Naive B cell (primary cell): Measurements from ENCODE around the gene COL8A1. TPM values are rescaled to one million over a fixed set of nuclear protein-coding genes. Genes with fewer than 3 reads are reported as not detected.
"Not testable (repeated sequence)": the region's sequence is repeated elsewhere in the genome, so short reads cannot be mapped to it uniquely, and the experiment has no call there.

Experiments
- ATAC-seq, 2 donors: fragments of 150-1000 bp; cut with Tn5 transposase; 2 replicates each; pipeline ENCODE4 v1.10.0; 2021; ENCODE audit warnings: low read depth in 2 of 2, mild to moderate bottlenecking in 2 of 2, moderate library complexity in 2 of 2
- DNase-seq: peaks from one replicate; pipeline ENCODE4 v3.0.0; 2022
- H3K27ac Mint-ChIP-seq, 6 donors: one replicate each; pipeline ENCODE4 v1.8.0; 2020 to 2022; ENCODE audit warnings: mild to moderate bottlenecking in 6 of 6, mixed read lengths in 6 of 6, moderate library complexity in 5 of 6, inconsistent platforms in 2 of 6
- H3K27me3 Mint-ChIP-seq, 3 donors: one replicate each; pipeline ENCODE4 v1.8.0; 2021 to 2022; ENCODE audit warnings: mixed read lengths in 3 of 3, mild to moderate bottlenecking in 1 of 3
- H3K36me3 Mint-ChIP-seq, 2 donors: one replicate each; pipeline ENCODE4 v1.8.0; 2020 to 2022; ENCODE audit warnings: mixed read lengths in 2 of 2, inconsistent platforms in 1 of 2, mild to moderate bottlenecking in 1 of 2
- H3K4me1 Mint-ChIP-seq, 3 donors: one replicate each; pipeline ENCODE4 v1.8.0; 2020 to 2022; ENCODE audit warnings: mixed read lengths in 3 of 3, inconsistent platforms in 1 of 3, mild to moderate bottlenecking in 1 of 3, moderate library complexity in 1 of 3
- H3K4me3 Mint-ChIP-seq, 8 donors: one replicate each; pipeline ENCODE4 v1.8.0; 2020 to 2022; ENCODE audit warnings: mild to moderate bottlenecking in 8 of 8, mixed read lengths in 8 of 8, moderate library complexity in 8 of 8, inconsistent platforms in 2 of 8
- H3K9me3 Mint-ChIP-seq, 7 donors: one replicate each; pipeline ENCODE4 v1.8.0; 2020 to 2022; ENCODE audit warnings: mixed read lengths in 7 of 7, mild to moderate bottlenecking in 5 of 7, inconsistent platforms in 2 of 7, moderate library complexity in 1 of 7
- polyA plus RNA-seq, 6 donors: library from polyadenylated mRNA; unstranded; fragments of 300-500 nt; fragmentation: Illumina TruSeq; gene quantifications; one replicate each; pipeline ENCODE4 v1.2.3, GENCODE V29; 2021; ENCODE audit warnings: low read depth in 6 of 6

The COL8A1 gene
- polyA plus RNA-seq = not detected

- Mint-ChIP-seq H3K9me3 (peaks cover 0 to 6% (median 0%) of the 10 kb centered on the region in 7 donors), H3K36me3 (peaks cover 0 to 8% of the 10 kb centered on the region in 2 donors), H3K27me3 (peaks cover 54 to 70% (median 61%) of the 10 kb centered on the region in 3 donors), H3K4me3 (peak within 1 kb of the TSS in 4 of 8 donors; percentile 10 to 74 (median 36)), H3K27ac (peak within 1 kb of the TSS in 1 of 6 donors; percentile 3), H3K4me1 (peaks cover 11 to 14% (median 14%) of the 10 kb centered on the region in 3 donors)
- ATAC-seq (no peak), DNase-seq (no peak)
Measured at GRCh38 chr3:99638167-99638948, at the start of gene COL8A1. COL8A1 (plus strand) TSS chr3:99638594; CDS start chr3:99790683, 152,089 bp downstream.

GRCh38 chr3:99589168-99589567, 49.2 kb upstream of the COL8A1 start:
- DNase-seq, H3K27ac Mint-ChIP-seq, H3K4me3 Mint-ChIP-seq, H3K36me3 Mint-ChIP-seq, H3K4me1 Mint-ChIP-seq, ATAC-seq, H3K9me3 Mint-ChIP-seq, H3K27me3 Mint-ChIP-seq: not testable (repeated sequence)

- peaks cover 0 to 4% (median 0%) of the 10 kb centered on the region in 7 donors for H3K9me3 Mint-ChIP-seq
- H3K27me3 Mint-ChIP-seq = no peaks in the 10 kb centered on the region
- H3K27ac Mint-ChIP-seq = no peak overlapping the region
- H3K4me1 Mint-ChIP-seq = no peaks in the 10 kb centered on the region
- H3K36me3 Mint-ChIP-seq = no peaks in the 10 kb centered on the region
- H3K4me3 Mint-ChIP-seq = no peak overlapping the region
- DNase-seq (no peak), ATAC-seq (no peak)
Measured at GRCh38 chr3:99599894-99600293, 38.5 kb upstream of the COL8A1 start.

GRCh38 chr3:99601515-99601914, 36.9 kb upstream of the COL8A1 start:
- no peak for ATAC-seq
- Mint-ChIP-seq H3K36me3 (no peaks in the 10 kb centered on the region), H3K4me1 (no peaks in the 10 kb centered on the region), H3K4me3 (no peak overlapping the region), H3K27me3 (no peaks in the 10 kb centered on the region), H3K9me3 (peaks cover 0 to 5% (median 0%) of the 10 kb centered on the region in 7 donors), H3K27ac (no peak overlapping the region)
- DNase-seq = no peak

GRCh38 chr3:99602183-99602582, 36.2 kb upstream of the COL8A1 start:
- no peaks in the 10 kb centered on the region for H3K36me3 Mint-ChIP-seq

GRCh38 chr3:99607151-99607550, 31.2 kb upstream of the COL8A1 start:
- H3K27me3 Mint-ChIP-seq = no peaks in the 10 kb centered on the region
- no peak overlapping the region for H3K4me3 Mint-ChIP-seq
- no peaks in the 10 kb centered on the region for H3K36me3 Mint-ChIP-seq
- no peaks in the 10 kb centered on the region for H3K4me1 Mint-ChIP-seq
- DNase-seq (no peak), ATAC-seq (no peak)
- H3K27ac Mint-ChIP-seq = no peak overlapping the region
- H3K9me3 Mint-ChIP-seq = peaks cover 0 to 5% (median 2%) of the 10 kb centered on the region in 7 donors

More at GRCh38 chr3:99602183-99602582, 36.2 kb upstream of the COL8A1 start:
- DNase-seq (no peak), ATAC-seq (no peak)
- Mint-ChIP-seq H3K4me3 (no peak overlapping the region), H3K9me3 (peaks cover 0 to 5% (median 0%) of the 10 kb centered on the region in 7 donors), H3K27me3 (no peaks in the 10 kb centered on the region), H3K4me1 (no peaks in the 10 kb centered on the region), H3K27ac (no peak overlapping the region)

- DNase-seq (no peak), ATAC-seq (no peak)
- H3K4me3 Mint-ChIP-seq = no peak overlapping the region
- peaks cover 2 to 10% (median 6%) of the 10 kb centered on the region in 7 donors for H3K9me3 Mint-ChIP-seq
- no peaks in the 10 kb centered on the region for H3K36me3 Mint-ChIP-seq
- no peak overlapping the region for H3K27ac Mint-ChIP-seq
- H3K27me3 Mint-ChIP-seq = peaks cover 0 to 5% (median 0%) of the 10 kb centered on the region in 3 donors
- H3K4me1 Mint-ChIP-seq = no peaks in the 10 kb centered on the region
Measured at GRCh38 chr3:99614768-99615167, 23.6 kb upstream of the COL8A1 start.

GRCh38 chr3:99620077-99620767, 18.2 kb upstream of the COL8A1 start:
- DNase-seq (no peak), ATAC-seq (no peak)
- Mint-ChIP-seq H3K4me1 (no peaks in the 10 kb centered on the region), H3K27ac (peak overlapping the region in 1 of 6 donors; percentile 33), H3K27me3 (peaks cover 0 to 5% (median 0%) of the 10 kb centered on the region in 3 donors), H3K9me3 (peaks cover 2 to 8% (median 5%) of the 10 kb centered on the region in 7 donors), H3K4me3 (no peak overlapping the region), H3K36me3 (no peaks in the 10 kb centered on the region)

- Mint-ChIP-seq H3K9me3 (peaks cover 0 to 4% (median 3%) of the 10 kb centered on the region in 7 donors), H3K36me3 (no peaks in the 10 kb centered on the region), H3K27me3 (peaks cover 0 to 5% (median 0%) of the 10 kb centered on the region in 3 donors), H3K27ac (no peak overlapping the region), H3K4me3 (no peak overlapping the region), H3K4me1 (no peaks in the 10 kb centered on the region)
- DNase-seq (no peak), ATAC-seq (no peak)
Measured at GRCh38 chr3:99620976-99621375, 17.4 kb upstream of the COL8A1 start.

- no peak for DNase-seq
- peaks cover 0 to 3% (median 0%) of the 10 kb centered on the region in 7 donors for H3K9me3 Mint-ChIP-seq
- H3K4me1 Mint-ChIP-seq = no peaks in the 10 kb centered on the region
- H3K27me3 Mint-ChIP-seq = peaks cover 0 to 8% (median 2%) of the 10 kb centered on the region in 3 donors
- H3K4me3 Mint-ChIP-seq = no peak overlapping the region
- H3K36me3 Mint-ChIP-seq = no peaks in the 10 kb centered on the region
- H3K27ac Mint-ChIP-seq = no peak overlapping the region
- ATAC-seq = no peak
Measured at GRCh38 chr3:99624496-99625236, 13.7 kb upstream of the COL8A1 start.

GRCh38 chr3:99625237-99625622, 13.2 kb upstream of the COL8A1 start:
- H3K4me1 Mint-ChIP-seq = no peaks in the 10 kb centered on the region
- no peaks in the 10 kb centered on the region for H3K36me3 Mint-ChIP-seq
- peaks cover 0 to 8% (median 6%) of the 10 kb centered on the region in 3 donors for H3K27me3 Mint-ChIP-seq
- ATAC-seq (no peak), DNase-seq (no peak)
- no peak overlapping the region for H3K4me3 Mint-ChIP-seq
- peaks cover 0 to 2% (median 0%) of the 10 kb centered on the region in 7 donors for H3K9me3 Mint-ChIP-seq
- no peak overlapping the region for H3K27ac Mint-ChIP-seq

GRCh38 chr3:99625643-99626416, 12.6 kb upstream of the COL8A1 start:
- DNase-seq (no peak), ATAC-seq (no peak)
- Mint-ChIP-seq H3K4me1 (no peaks in the 10 kb centered on the region), H3K27me3 (peaks cover under 1 to 8% (median 6%) of the 10 kb centered on the region in 3 donors), H3K27ac (no peak overlapping the region), H3K36me3 (no peaks in the 10 kb centered on the region), H3K9me3 (peaks cover 0 to 2% (median 0%) of the 10 kb centered on the region in 7 donors), H3K4me3 (no peak overlapping the region)

- no peaks in the 10 kb centered on the region for H3K4me1 Mint-ChIP-seq
- peaks cover 6 to 12% (median 8%) of the 10 kb centered on the region in 3 donors for H3K27me3 Mint-ChIP-seq
- H3K9me3 Mint-ChIP-seq = peaks cover 0 to under 1% (median 0%) of the 10 kb centered on the region in 7 donors
- no peaks in the 10 kb centered on the region for H3K36me3 Mint-ChIP-seq
- no peak overlapping the region for H3K4me3 Mint-ChIP-seq
- DNase-seq = no peak
- no peak overlapping the region for H3K27ac Mint-ChIP-seq
- no peak for ATAC-seq
Measured at GRCh38 chr3:99626417-99626788, 12.0 kb upstream of the COL8A1 start.
